NCI-H2029 treated with DMSO at 0.1 percent for 48 hours (cell line): Measurements from ENCODE around the gene LAMA3.
A peak's percentile ranks its signal among the peaks of the same experiment; 100 is the strongest.

ENCODE experiments used
- DNase-seq: peaks from one replicate; lab custom pipeline; 2025; lab: John Stamatoyannopoulos, UW

The LAMA3 gene

GRCh38 chr18:23969664-23970063 lies 280.4 kb downstream of the LAMA3 start:
- DNase-seq: no peak

- DNase-seq: no peak
Observed at GRCh38 chr18:23970161-23971096, 281.2 kb downstream of the LAMA3 start.

GRCh38 chr18:23971097-23971440 lies 281.8 kb downstream of the LAMA3 start:
- DNase-seq: no peak

- DNase-seq: no peak
Observed at GRCh38 chr18:23971666-23972230, 282.5 kb downstream of the LAMA3 start.

- no peak for DNase-seq
Observed at GRCh38 chr18:23972453-23972852, 283.2 kb downstream of the LAMA3 start.

GRCh38 chr18:23977103-23977502 lies 287.9 kb downstream of the LAMA3 start:
- DNase-seq: no peak

GRCh38 chr18:23977719-23978483 lies 288.6 kb downstream of the LAMA3 start:
- no peak for DNase-seq

- no peak for DNase-seq
Observed at GRCh38 chr18:23981369-23981980, 292.2 kb downstream of the LAMA3 start.

GRCh38 chr18:23982155-23983079 lies 293.2 kb downstream of the LAMA3 start:
- DNase-seq: no peak

GRCh38 chr18:23983112-23983511 lies 293.9 kb downstream of the LAMA3 start:
- no peak for DNase-seq

GRCh38 chr18:23986600-23987359 lies 297.5 kb downstream of the LAMA3 start:
- no peak for DNase-seq

- DNase-seq: no peak
Observed at GRCh38 chr18:23990474-23991410, 301.5 kb downstream of the LAMA3 start.

GRCh38 chr18:23992089-23992940 lies 303.1 kb downstream of the LAMA3 start:
- DNase-seq: no peak

GRCh38 chr18:23992941-23993280 lies 303.7 kb downstream of the LAMA3 start:
- DNase-seq: no peak

GRCh38 chr18:23994361-23994902 lies 305.2 kb downstream of the LAMA3 start:
- DNase-seq: peak; percentile 94

- DNase-seq: no peak
Observed at GRCh38 chr18:23995180-23995579, 305.9 kb downstream of the LAMA3 start.

GRCh38 chr18:23998018-23998417 lies 308.8 kb downstream of the LAMA3 start:
- no peak for DNase-seq

GRCh38 chr18:23998820-23999219 lies 309.6 kb downstream of the LAMA3 start:
- peak; percentile 91 for DNase-seq
